ENCODE measurements around the gene ACTN1. TPM values are rescaled to one million over a fixed set of nuclear protein-coding genes. Genes with fewer than 3 reads are reported as not detected.
A peak's percentile ranks its signal among the peaks of the same experiment; 100 is the strongest.

Gene ACTN1
- total RNA-seq, 4 donors from 2014 or later, result 31.9 to 111 (median 76.1) TPM

DNA sequence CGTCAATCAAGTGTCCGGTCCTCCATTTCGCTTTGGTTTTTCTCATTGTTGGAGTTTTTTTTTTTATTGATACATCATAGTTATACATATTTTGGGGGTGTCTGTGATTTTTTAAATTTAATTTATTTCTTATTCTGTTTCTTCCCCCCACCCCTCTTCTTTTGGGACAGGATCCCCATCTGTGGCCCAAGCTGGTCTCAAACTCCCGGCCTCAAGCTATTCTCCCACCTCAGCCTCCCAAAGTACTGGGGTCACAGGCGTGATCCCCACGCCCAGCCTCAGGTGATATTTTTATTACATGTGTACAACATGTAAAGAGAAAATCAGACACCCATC lies 134.9 kb downstream of the ACTN1 start:
- peak in 1 of 2 donors; percentile 65 for DNase-seq (ENCODE audit: low spot score in 2 of 2)
- no peak overlapping the region for H3K4me3 ChIP-seq (ENCODE audit: low read depth, poor library complexity, severe bottlenecking)
- intact Hi-C loops (cut with DNase I; ENCODE audit: low total_unique reads), result no loop called here
- 25 to 26% methylated on average over 6 of the region's 6 CpGs for WGBS, 2 donors
- no peak for TF ChIP-seq POLR2A (IDR thresholded peaks at IDR 0.05)
- TF ChIP-seq, protein P1, sequence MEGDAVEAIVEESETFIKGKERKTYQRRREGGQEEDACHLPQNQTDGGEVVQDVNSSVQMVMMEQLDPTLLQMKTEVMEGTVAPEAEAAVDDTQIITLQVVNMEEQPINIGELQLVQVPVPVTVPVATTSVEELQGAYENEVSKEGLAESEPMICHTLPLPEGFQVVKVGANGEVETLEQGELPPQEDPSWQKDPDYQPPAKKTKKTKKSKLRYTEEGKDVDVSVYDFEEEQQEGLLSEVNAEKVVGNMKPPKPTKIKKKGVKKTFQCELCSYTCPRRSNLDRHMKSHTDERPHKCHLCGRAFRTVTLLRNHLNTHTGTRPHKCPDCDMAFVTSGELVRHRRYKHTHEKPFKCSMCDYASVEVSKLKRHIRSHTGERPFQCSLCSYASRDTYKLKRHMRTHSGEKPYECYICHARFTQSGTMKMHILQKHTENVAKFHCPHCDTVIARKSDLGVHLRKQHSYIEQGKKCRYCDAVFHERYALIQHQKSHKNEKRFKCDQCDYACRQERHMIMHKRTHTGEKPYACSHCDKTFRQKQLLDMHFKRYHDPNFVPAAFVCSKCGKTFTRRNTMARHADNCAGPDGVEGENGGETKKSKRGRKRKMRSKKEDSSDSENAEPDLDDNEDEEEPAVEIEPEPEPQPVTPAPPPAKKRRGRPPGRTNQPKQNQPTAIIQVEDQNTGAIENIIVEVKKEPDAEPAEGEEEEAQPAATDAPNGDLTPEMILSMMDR (IDR thresholded peaks at IDR 0.05), result no peak

DNA sequence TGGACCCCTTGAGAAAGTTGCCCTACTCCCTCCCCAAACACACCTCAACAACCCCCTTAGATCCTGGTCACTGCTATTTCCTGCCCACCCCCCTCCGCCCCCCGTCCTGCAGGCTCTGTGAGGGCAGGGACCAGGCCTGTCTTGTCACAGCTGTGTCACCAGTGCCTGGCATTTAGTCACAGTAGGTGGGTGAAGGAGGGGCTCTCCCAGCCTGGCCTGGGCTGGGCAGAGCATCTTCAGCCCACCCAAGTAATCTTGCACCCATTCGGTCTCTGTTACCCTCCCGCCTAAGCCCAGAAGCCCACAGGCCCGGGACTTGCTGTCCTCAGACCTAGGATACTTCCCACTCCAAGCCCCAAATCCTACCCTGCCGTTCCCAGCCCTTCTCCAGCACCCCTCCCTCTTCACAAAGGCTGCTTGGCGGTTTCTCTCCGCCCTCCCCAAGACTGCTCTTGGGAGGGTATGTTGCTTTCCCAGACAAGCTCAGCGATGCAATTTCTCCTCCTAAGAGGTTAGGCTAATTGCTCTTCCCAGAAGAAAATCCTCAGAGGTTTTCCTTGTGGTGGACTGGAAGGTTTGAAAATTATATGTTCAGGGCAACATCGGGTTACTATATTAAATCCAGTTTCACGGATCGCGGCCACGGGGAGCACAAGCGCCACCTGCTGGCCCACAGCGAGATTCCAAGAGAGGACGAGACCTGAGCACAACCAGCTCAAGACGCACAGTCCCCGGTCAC lies 135.5 kb downstream of the ACTN1 start:
- intact Hi-C loops (cut with DNase I; ENCODE audit: low total_unique reads), result no loop called here
- DNase-seq (ENCODE audit: low spot score in 2 of 2), result peak; percentile 75 to 97
- no peak for TF ChIP-seq POLR2A (IDR thresholded peaks at IDR 0.05)
- TF ChIP-seq, protein P1 (IDR thresholded peaks at IDR 0.05), result peak in 1 of 3 donors; percentile 46
- no peak overlapping the region for H3K4me3 ChIP-seq (ENCODE audit: low read depth, poor library complexity, severe bottlenecking)
- WGBS, 2 donors, result 19 to 20% methylated on average over 19 of the region's 19 CpGs

DNA sequence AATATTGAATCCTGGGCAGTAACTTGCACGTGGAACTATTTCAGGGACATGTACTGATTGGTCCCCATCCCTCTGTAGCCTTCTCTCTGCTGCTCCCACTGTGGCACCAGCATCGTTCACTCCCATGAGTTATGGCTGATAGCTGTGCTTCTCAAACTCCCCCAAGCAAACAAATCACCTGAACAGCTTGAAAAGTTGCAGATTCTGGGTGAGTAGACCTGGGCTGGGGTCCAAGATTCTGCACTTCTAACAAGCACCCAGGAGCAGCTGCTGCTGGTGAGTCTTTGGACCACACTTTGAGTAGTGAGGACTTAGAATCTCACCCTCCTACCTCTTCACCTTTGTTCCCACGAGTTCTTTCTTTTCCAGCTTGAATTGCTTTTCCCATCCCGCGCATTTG lies 136.8 kb downstream of the ACTN1 start:
- no peak for DNase-seq (ENCODE audit: low spot score in 2 of 2)
- TF ChIP-seq, protein P1 (IDR thresholded peaks at IDR 0.05), result no peak
- no peak for TF ChIP-seq POLR2A (IDR thresholded peaks at IDR 0.05)
- intact Hi-C loops (cut with DNase I; ENCODE audit: low total_unique reads), result no loop called here
- no peak overlapping the region for H3K4me3 ChIP-seq (ENCODE audit: low read depth, poor library complexity, severe bottlenecking)
- 78 to 86% methylated on average over 5 of the region's 5 CpGs for WGBS, 2 donors

DNA sequence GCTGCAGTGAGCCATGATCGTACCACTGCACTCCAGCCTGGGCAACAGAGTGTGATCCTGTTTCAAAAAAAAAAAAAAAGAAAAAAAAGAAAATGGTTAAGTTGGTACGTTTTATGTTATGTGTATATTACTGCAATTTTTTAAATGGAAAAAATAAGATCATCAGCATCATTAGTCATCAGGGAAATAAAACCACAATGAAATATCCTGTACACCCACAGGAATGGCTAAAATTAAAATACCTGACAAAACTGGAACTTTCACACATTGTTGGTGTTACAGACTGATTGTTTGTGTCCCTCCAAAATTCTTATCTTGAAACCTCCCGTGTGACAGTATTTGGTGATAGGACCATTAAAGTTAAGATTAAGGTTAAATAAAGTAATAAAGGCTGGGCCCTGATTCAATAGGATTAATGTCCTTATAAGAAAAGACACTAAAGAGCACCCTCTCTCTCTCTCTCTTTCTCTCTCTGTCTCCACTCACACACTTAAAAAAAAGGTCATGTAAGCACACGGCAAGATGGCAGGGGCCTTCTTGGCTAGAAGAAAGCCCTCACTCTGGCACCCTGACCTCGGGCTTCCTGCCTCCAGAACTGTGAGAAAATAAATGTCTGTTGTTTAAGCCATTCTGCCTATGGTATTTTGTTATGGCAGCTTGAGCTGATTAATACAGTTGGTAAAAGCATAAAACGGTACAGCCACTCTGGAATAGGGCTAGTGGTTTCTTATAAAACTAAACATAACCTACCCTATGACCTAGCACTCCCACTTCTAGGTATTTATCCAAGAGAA lies 137.9 kb downstream of the ACTN1 start:
- TF ChIP-seq, protein P1 (IDR thresholded peaks at IDR 0.05), result no peak
- no peak for TF ChIP-seq POLR2A (IDR thresholded peaks at IDR 0.05)
- no peak for DNase-seq (ENCODE audit: low spot score in 2 of 2)
- H3K4me3 ChIP-seq (ENCODE audit: low read depth, poor library complexity, severe bottlenecking), result no peak overlapping the region
- 54 to 61% methylated on average over 6 of the region's 6 CpGs for WGBS, 2 donors
- intact Hi-C loops (cut with DNase I; ENCODE audit: low total_unique reads), result no loop called here

DNA sequence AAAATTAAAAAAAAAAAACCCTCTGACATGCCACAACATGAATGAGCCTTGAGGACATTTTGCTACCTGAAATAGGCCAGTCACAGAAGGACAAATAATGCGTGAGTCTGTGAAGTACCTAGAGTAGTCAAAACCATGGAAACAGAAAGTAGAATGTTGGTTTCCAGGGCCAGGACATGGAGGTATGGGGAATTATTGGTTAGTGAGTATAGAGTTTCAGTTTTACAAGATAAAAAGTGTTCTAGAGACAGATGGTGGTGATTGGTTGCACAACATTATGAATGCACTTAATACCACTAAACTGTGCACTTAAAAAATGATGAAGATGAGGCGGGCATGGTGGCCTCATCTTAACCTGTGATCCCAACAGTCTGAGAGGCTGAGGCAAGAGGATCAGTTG lies 138.6 kb downstream of the ACTN1 start:
- WGBS, 2 donors, result 90 to 91% methylated on average over 2 of the region's 2 CpGs
- TF ChIP-seq, protein P1 (IDR thresholded peaks at IDR 0.05), result no peak
- no peak for TF ChIP-seq POLR2A (IDR thresholded peaks at IDR 0.05)
- no peak overlapping the region for H3K4me3 ChIP-seq (ENCODE audit: low read depth, poor library complexity, severe bottlenecking)
- DNase-seq (ENCODE audit: low spot score in 2 of 2), result no peak
- intact Hi-C loops (cut with DNase I; ENCODE audit: low total_unique reads), result no loop called here

Data from lower leg skin (tissue), 4 donors.